SK-N-SH treated with all-trans-retinoic acid at 6 μM for 48 hours (cell line): ENCODE measurements around the gene MSS51.

Experiments used
- ARNTL ChIP-seq: fragments of 450-650 bp; formaldehyde crosslinking; IDR thresholded peaks from 2 replicates; pipeline ENCODE4 v1.5.0; 2020; ENCODE audit warnings: low read depth, mild to moderate bottlenecking, moderate library complexity, borderline replicate concordance
- CREB5 ChIP-seq: fragments of 250-450 bp; sonication (Bioruptor Pico); IDR thresholded peaks from 2 replicates; pipeline ENCODE4 v1.5.1; 2020; ENCODE audit warnings: low read depth, mild to moderate bottlenecking, moderate library complexity
- CSDC2 ChIP-seq: fragments of 250-450 bp; sonication (Bioruptor Pico); IDR thresholded peaks from 2 replicates; pipeline ENCODE4 v1.5.0; 2020; ENCODE audit warnings: mild to moderate bottlenecking, moderate library complexity
- OSR1 ChIP-seq: fragments of 250-450 bp; sonication (Bioruptor Pico); IDR thresholded peaks from 2 replicates; pipeline ENCODE4 v1.8.0; 2022; ENCODE audit warnings: moderate library complexity, mild to moderate bottlenecking, inconsistent platforms
- PATZ1 ChIP-seq: fragments of 250-450 bp; sonication (Bioruptor Pico); IDR thresholded peaks from 2 replicates; pipeline ENCODE4 v1.8.0; 2020; ENCODE audit warnings: mild to moderate bottlenecking, moderate library complexity, borderline replicate concordance
- POU6F1 ChIP-seq: fragments of 250-450 bp; sonication (Bioruptor Pico); IDR thresholded peaks from 2 replicates; pipeline ENCODE4 v1.8.0; 2021; ENCODE audit warnings: low read depth, mild to moderate bottlenecking, moderate library complexity, borderline replicate concordance
- TCF4 ChIP-seq: fragments of 250-450 bp; sonication (Bioruptor Pico); IDR thresholded peaks from 2 replicates; pipeline ENCODE4 v1.8.0; 2021; ENCODE audit warnings: mild to moderate bottlenecking, moderate library complexity, borderline replicate concordance
- TOX ChIP-seq: fragments of 250-450 bp; sonication (Bioruptor Pico); IDR thresholded peaks from 2 replicates; pipeline ENCODE4 v1.8.0; 2021; ENCODE audit warnings: mild to moderate bottlenecking, moderate library complexity, borderline replicate concordance
- ZFP3 ChIP-seq: fragments of 250-450 bp; sonication (Bioruptor Pico); IDR thresholded peaks from 2 replicates; pipeline ENCODE4 v1.5.0; 2020; ENCODE audit warnings: mild to moderate bottlenecking, moderate library complexity
- ZNF70 ChIP-seq: fragments of 450-650 bp; formaldehyde crosslinking; IDR thresholded peaks from 2 replicates; pipeline ENCODE4 v1.5.0; 2020; ENCODE audit warnings: mild to moderate bottlenecking, moderate library complexity

- TF ChIP-seq ZFP3 (no peak), ZNF70 (no peak), TOX (CRISPR knock-in tag) (no peak), TCF4 (CRISPR knock-in tag) (no peak), CSDC2 (CRISPR knock-in tag) (no peak), POU6F1 (CRISPR knock-in tag) (no peak), PATZ1 (CRISPR knock-in tag) (no peak), ARNTL (CRISPR knock-in tag) (no peak), CREB5 (CRISPR knock-in tag) (no peak), OSR1 (CRISPR knock-in tag) (no peak)
These were observed 7.0 kb downstream of the MSS51 start for GRCh38 chr10:73426318-73426717.
